GM23248 (cell line): Measurements from ENCODE around the gene PIP4K2A.

Experiments used
- EZH2 ChIP-seq: fragments of 200-600 bp; sonication (generic); IDR thresholded peaks from 2 replicates; pipeline ENCODE4 v1.6.1; 2018; ENCODE audit warnings: antibody characterized with exemption, mild to moderate bottlenecking; ENCODE audit not compliant: insufficient read depth, poor library complexity, severe bottlenecking
- EZH2phosphoT487 ChIP-seq: fragments of 200-600 bp; sonication (generic); IDR thresholded peaks from 2 replicates; pipeline ENCODE4 v1.6.1; 2018; ENCODE audit warnings: antibody characterized with exemption, moderate library complexity, mild to moderate bottlenecking, low read depth; ENCODE audit not compliant: insufficient read depth

DNA sequence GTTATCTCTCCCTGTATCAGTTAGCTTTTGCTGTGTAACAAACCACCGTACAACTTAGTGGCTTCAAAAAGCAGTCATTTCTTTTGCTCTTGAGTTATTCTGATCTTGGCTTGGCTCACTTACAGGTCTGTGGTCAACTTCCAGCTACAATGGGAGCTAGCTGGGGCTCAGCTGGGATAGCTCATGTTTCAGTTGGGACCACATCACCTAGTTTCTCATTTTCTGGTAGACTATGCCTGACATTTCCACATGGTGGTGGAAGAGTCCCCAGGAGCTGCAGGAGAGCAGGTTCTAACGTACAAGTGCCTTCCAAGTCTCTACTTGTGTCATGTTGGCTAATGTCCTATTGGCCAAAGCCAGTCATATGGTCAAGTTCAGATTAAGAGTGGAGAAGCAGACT lies 25.8 kb upstream of the PIP4K2A start:
- TF ChIP-seq EZH2phosphoT487 (no peak), EZH2 (no peak)
